Vagina (tissue), 2 donors: ENCODE measurements around the gene WEE1. TPM values are rescaled to one million over a fixed set of nuclear protein-coding genes. Genes with fewer than 3 reads are reported as not detected.

Source experiments
- DNase-seq, 2 donors: peaks; one replicate each; pipeline ENCODE4 v3.0.0-alpha.2; 2017; ENCODE audit errors: extremely low spot score in 2 of 2
- H3K27ac ChIP-seq: fragments of 200-600 bp; sonication (generic); one replicate; pipeline ENCODE4 v1.5.1; 2019
- H3K27me3 ChIP-seq: fragments of 200-600 bp; sonication (generic); one replicate; pipeline ENCODE4 v1.5.1; 2019
- H3K36me3 ChIP-seq, 2 donors: fragments of 200-600 bp; sonication (generic); one replicate each; pipeline ENCODE4 v1.5.1; 2017 to 2019
- H3K4me1 ChIP-seq: fragments of 200-600 bp; sonication (generic); one replicate; pipeline ENCODE4 v1.5.1; 2019
- H3K4me3 ChIP-seq, 2 donors: fragments of 200-600 bp; sonication (generic); 1 replicate in 1 of 2; 2 replicates in 1 of 2; pipeline ENCODE4 v1.5.1; 2016 to 2019
- H3K9me3 ChIP-seq: fragments of 200-600 bp; sonication (generic); one replicate; pipeline ENCODE4 v1.5.1; 2019
- POLR2A ChIP-seq, 2 donors: fragments of 450-650 bp; IDR thresholded peaks; one replicate each; pipeline ENCODE4 v1.6.1; 2017; ENCODE audit warnings: antibody characterized with exemption in 2 of 2, mild to moderate bottlenecking in 2 of 2, moderate library complexity in 2 of 2
- POLR2AphosphoS5 ChIP-seq, 2 donors: sonication (generic); formaldehyde crosslinking; IDR thresholded peaks; one replicate each; pipeline ENCODE4 v1.9.0; 2017; ENCODE audit warnings: antibody characterized with exemption in 2 of 2, mild to moderate bottlenecking in 2 of 2, low read depth in 1 of 2; ENCODE audit not compliant: insufficient read depth in 1 of 2
- intact Hi-C: fragments of 100-400 bp; cut with DNase I; formaldehyde crosslinking; loops from one replicate; pipeline ENCODE4 v1.15.1; 2023
- small RNA-seq: library from RNA; depleted of rRNA; stranded (forward); fragments of <200 nt; gene quantifications from one replicate; pipeline ENCODE3, GENCODE V24; 2016
- total RNA-seq: library from RNA; depleted of rRNA; stranded (reverse); fragments of >200 nt; gene quantifications from one replicate; pipeline ENCODE4 v1.2.3, GENCODE V29; 2016
- TF ChIP-seq, protein P1 (sequence below), 3 experiments: fragments of 450-650 bp in 2 of 3; fragments of 200-600 bp in 1 of 3; sonication (generic) in 1 of 3; IDR thresholded peaks; one replicate each; pipeline ENCODE4 v1.5.1; 2017 to 2019; ENCODE audit warnings: antibody characterized with exemption in 3 of 3, mild to moderate bottlenecking in 2 of 3, moderate library complexity in 2 of 3

Gene WEE1
- total RNA-seq, 1 donor from 2014 or later, result 22.1 TPM

DNA sequence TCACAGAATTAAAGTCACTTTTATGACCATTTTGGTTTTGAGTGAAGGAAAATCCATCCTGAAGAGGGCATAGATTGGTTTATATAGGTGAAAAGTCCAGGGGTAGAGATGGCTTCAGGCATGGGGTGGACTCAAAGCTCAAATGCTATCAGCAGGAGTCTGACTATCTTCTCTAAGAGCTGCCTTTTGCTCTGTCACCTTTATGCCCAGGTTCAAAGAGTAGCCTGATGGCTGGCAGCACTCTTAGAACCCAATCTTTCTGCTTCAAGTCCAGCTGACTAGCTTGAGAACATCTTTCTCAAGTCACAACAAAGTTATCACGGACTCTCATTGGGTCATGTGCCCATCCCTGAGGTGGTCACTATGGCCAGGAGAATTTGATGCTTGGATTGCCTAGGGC is 63.2 kb downstream of the WEE1 start:
- DNase-seq, result no peak
- peaks cover 4% of the 10 kb centered on the region for H3K4me1 ChIP-seq
- H3K27ac ChIP-seq, result no peak overlapping the region
- no peak overlapping the region for H3K4me3 ChIP-seq
- no peaks in the 10 kb centered on the region for H3K9me3 ChIP-seq
- TF ChIP-seq, protein P1, sequence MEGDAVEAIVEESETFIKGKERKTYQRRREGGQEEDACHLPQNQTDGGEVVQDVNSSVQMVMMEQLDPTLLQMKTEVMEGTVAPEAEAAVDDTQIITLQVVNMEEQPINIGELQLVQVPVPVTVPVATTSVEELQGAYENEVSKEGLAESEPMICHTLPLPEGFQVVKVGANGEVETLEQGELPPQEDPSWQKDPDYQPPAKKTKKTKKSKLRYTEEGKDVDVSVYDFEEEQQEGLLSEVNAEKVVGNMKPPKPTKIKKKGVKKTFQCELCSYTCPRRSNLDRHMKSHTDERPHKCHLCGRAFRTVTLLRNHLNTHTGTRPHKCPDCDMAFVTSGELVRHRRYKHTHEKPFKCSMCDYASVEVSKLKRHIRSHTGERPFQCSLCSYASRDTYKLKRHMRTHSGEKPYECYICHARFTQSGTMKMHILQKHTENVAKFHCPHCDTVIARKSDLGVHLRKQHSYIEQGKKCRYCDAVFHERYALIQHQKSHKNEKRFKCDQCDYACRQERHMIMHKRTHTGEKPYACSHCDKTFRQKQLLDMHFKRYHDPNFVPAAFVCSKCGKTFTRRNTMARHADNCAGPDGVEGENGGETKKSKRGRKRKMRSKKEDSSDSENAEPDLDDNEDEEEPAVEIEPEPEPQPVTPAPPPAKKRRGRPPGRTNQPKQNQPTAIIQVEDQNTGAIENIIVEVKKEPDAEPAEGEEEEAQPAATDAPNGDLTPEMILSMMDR (IDR thresholded peaks at IDR 0.05), result no peak
- TF ChIP-seq POLR2AphosphoS5 (IDR thresholded peaks at IDR 0.05; ENCODE audit: insufficient read depth in 1 of 2, low read depth in 1 of 2) (no peak), POLR2A (IDR thresholded peaks at IDR 0.05) (no peak)
- no peaks in the 10 kb centered on the region for H3K27me3 ChIP-seq
- no peaks in the 10 kb centered on the region for H3K36me3 ChIP-seq
- intact Hi-C loops, result no loop called here

GRCh38 chr11:9639099-9639498 is 65.6 kb downstream of the WEE1 start:
- H3K4me3 ChIP-seq, result no peak overlapping the region
- H3K27me3 ChIP-seq, result no peaks in the 10 kb centered on the region
- intact Hi-C loops, result no loop called here
- H3K27ac ChIP-seq, result no peak overlapping the region
- no peaks in the 10 kb centered on the region for H3K36me3 ChIP-seq
- no peaks in the 10 kb centered on the region for H3K9me3 ChIP-seq
- DNase-seq, result no peak
- peak in 1 of 2 donors; percentile 59 for TF ChIP-seq POLR2AphosphoS5 (IDR thresholded peaks at IDR 0.05; ENCODE audit: insufficient read depth in 1 of 2, low read depth in 1 of 2)
- TF ChIP-seq, protein P1 (IDR thresholded peaks at IDR 0.05), result no peak
- H3K4me1 ChIP-seq, result peaks cover 4% of the 10 kb centered on the region

Small RNAs within 50 kb of the gene (small RNA-seq; reads per million reads assigned to genes)
- gene RF01210, result not detected

Other genes with a start within 250 kb of the WEE1 start
- 64.8 TPM for gene IPO7, start 189.0 kb upstream of the WEE1 start, total RNA-seq
- gene ZNF143, start 112.7 kb upstream of the WEE1 start, total RNA-seq, result 36.6 TPM
- gene SWAP70, start 90.4 kb downstream of the WEE1 start, total RNA-seq, result 32.2 TPM